HEK293 (cell line): Measurements from ENCODE around the gene FHL5.

Experiments used
- CTCF ChIA-PET: fragments of 350-600 bp; formaldehyde crosslinking; extraction: SDS; loops from one replicate; lab custom pipeline; 2021; ENCODE audit warnings: antibody characterized with exemption; lab: Yijun Ruan, JAX
- POLR2A ChIA-PET: fragments of 300-600 bp; formaldehyde crosslinking; extraction: SDS; loops from one replicate; lab custom pipeline; 2020; ENCODE audit warnings: antibody characterized with exemption, inconsistent platforms; lab: Yijun Ruan, JAX
- H3K27ac ChIP-seq: fragments of 200-500 bp; sonication (Bioruptor generic); 2 replicates; pipeline ENCODE4 v1.5.1; 2014; ENCODE audit warnings: low read depth, low read length, control low read depth, inconsistent platforms; ENCODE audit errors: extremely low read depth
- H3K36me3 ChIP-seq, 2 experiments: fragments of 200-500 bp in 1 of 2; sonication (Bioruptor generic) in 1 of 2; 1 replicate in 1 of 2; 2 replicates in 1 of 2; pipeline ENCODE4 v1.5.1; 2014 to 2017; ENCODE audit warnings: inconsistent platforms in 2 of 2, low read length in 2 of 2; ENCODE audit not compliant: control insufficient read depth in 2 of 2, insufficient read depth in 1 of 2
- H3K4me1 ChIP-seq: fragments of 200-500 bp; sonication (Bioruptor generic); 2 replicates; pipeline ENCODE4 v1.5.1; 2014; ENCODE audit warnings: mild to moderate bottlenecking, low read length, inconsistent platforms; ENCODE audit not compliant: control insufficient read depth, insufficient read depth
- H3K4me3 ChIP-seq: 2 replicates; pipeline ENCODE4 v1.5.1; 2011; ENCODE audit warnings: low read depth, mild to moderate bottlenecking, control low read depth, low read length, moderate library complexity
- H3K9me3 ChIP-seq: fragments of 200-500 bp; sonication (Bioruptor generic); 2 replicates; pipeline ENCODE4 v1.5.1; 2014; ENCODE audit warnings: low read depth, low read length, inconsistent platforms; ENCODE audit not compliant: control insufficient read depth, insufficient read depth
- MYNN ChIP-seq: fragments of 450-650 bp; formaldehyde crosslinking; IDR thresholded peaks from 2 replicates; pipeline ENCODE4 v1.5.1; 2016; ENCODE audit warnings: missing biosample characterization, missing genetic modification characterization, borderline replicate concordance
- ZNF114 ChIP-seq: fragments of 450-650 bp; formaldehyde crosslinking; IDR thresholded peaks from 2 replicates; pipeline ENCODE4 v1.5.0; 2017; ENCODE audit warnings: missing biosample characterization, missing genetic modification characterization
- ZNF133 ChIP-seq: fragments of 450-650 bp; formaldehyde crosslinking; IDR thresholded peaks from 2 replicates; pipeline ENCODE4 v1.5.1; 2016; ENCODE audit warnings: missing biosample characterization, missing genetic modification characterization
- ZNF146 ChIP-seq: fragments of 450-650 bp; formaldehyde crosslinking; IDR thresholded peaks from 2 replicates; pipeline ENCODE4 v1.5.1; 2016; ENCODE audit warnings: missing biosample characterization, missing genetic modification characterization
- ZNF174 ChIP-seq: fragments of 450-650 bp; formaldehyde crosslinking; IDR thresholded peaks from 2 replicates; pipeline ENCODE4 v1.5.0; 2017; ENCODE audit warnings: missing biosample characterization, mild to moderate bottlenecking, missing genetic modification characterization
- ZNF184 ChIP-seq: fragments of 450-650 bp; IDR thresholded peaks from 2 replicates; pipeline ENCODE4 v1.5.1; 2018; ENCODE audit warnings: missing biosample characterization, mild to moderate bottlenecking, missing genetic modification characterization
- ZNF311 ChIP-seq: fragments of 450-650 bp; formaldehyde crosslinking; IDR thresholded peaks from 2 replicates; pipeline ENCODE4 v1.5.1; 2017; ENCODE audit warnings: missing biosample characterization, missing genetic modification characterization, borderline replicate concordance
- ZNF324 ChIP-seq: fragments of 450-650 bp; formaldehyde crosslinking; IDR thresholded peaks from 2 replicates; pipeline ENCODE4 v1.5.1; 2016; ENCODE audit warnings: missing biosample characterization, missing genetic modification characterization
- ZNF707 ChIP-seq: fragments of 450-650 bp; formaldehyde crosslinking; IDR thresholded peaks from 2 replicates; pipeline ENCODE4 v1.5.1; 2016; ENCODE audit warnings: missing biosample characterization, missing genetic modification characterization
- ZNF791 ChIP-seq: fragments of 450-650 bp; formaldehyde crosslinking; IDR thresholded peaks from 2 replicates; pipeline ENCODE4 v1.5.1; 2016; ENCODE audit warnings: missing biosample characterization, missing genetic modification characterization
- ZSCAN23 ChIP-seq: fragments of 450-650 bp; formaldehyde crosslinking; IDR thresholded peaks from 2 replicates; pipeline ENCODE4 v1.5.1; 2016; ENCODE audit warnings: missing biosample characterization, missing genetic modification characterization
- TF ChIP-seq, protein P1 (sequence below): fragments of 450-650 bp; formaldehyde crosslinking; IDR thresholded peaks from 2 replicates; pipeline ENCODE4 v1.5.1; 2017; ENCODE audit warnings: missing biosample characterization, missing genetic modification characterization
- TF ChIP-seq, protein P2 (sequence below): fragments of 450-650 bp; formaldehyde crosslinking; conservative IDR thresholded peaks from 2 replicates; pipeline ENCODE4 v1.5.1; 2016; ENCODE audit warnings: low read depth, missing biosample characterization, missing genetic modification characterization
- TF ChIP-seq, protein P3 (sequence below): fragments of 450-650 bp; formaldehyde crosslinking; IDR thresholded peaks from 2 replicates; pipeline ENCODE4 v1.5.1; 2016; ENCODE audit warnings: missing biosample characterization, missing genetic modification characterization, low read depth
- TF ChIP-seq, protein P4 (sequence below): fragments of 450-650 bp; formaldehyde crosslinking; IDR thresholded peaks from 2 replicates; pipeline ENCODE4 v1.5.1; 2016; ENCODE audit warnings: missing biosample characterization, missing genetic modification characterization
- TF ChIP-seq, protein P5 (sequence below): fragments of 450-650 bp; formaldehyde crosslinking; IDR thresholded peaks from 2 replicates; pipeline ENCODE4 v1.5.1; 2016; ENCODE audit warnings: missing biosample characterization, missing genetic modification characterization, low read depth
- TF ChIP-seq, protein P6 (sequence below): fragments of 450-650 bp; formaldehyde crosslinking; IDR thresholded peaks from 2 replicates; pipeline ENCODE4 v1.5.0; 2017; ENCODE audit warnings: missing biosample characterization, missing genetic modification characterization, borderline replicate concordance

Gene FHL5

DNA sequence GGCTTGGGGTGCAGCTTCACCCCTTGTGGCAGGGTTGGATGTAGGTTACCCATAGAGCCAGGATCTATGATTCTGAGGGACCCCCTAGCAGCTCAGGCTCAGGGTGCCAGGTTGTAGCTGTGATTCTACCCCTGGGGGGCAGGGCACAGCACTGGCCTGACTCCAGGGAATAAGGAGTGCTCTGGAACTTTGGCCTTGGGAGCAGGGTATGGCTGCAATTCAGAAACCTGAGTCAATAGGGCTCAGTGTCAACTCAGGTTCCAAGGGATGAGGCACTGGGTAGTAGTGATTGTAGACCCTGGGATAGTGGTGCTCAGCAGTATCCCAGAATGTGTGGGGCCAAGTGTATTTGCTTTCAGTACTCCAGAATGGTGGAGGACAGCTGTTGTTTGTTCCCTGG, 8.6 kb downstream of the FHL5 start (continued):
- TF ChIP-seq, protein P1, sequence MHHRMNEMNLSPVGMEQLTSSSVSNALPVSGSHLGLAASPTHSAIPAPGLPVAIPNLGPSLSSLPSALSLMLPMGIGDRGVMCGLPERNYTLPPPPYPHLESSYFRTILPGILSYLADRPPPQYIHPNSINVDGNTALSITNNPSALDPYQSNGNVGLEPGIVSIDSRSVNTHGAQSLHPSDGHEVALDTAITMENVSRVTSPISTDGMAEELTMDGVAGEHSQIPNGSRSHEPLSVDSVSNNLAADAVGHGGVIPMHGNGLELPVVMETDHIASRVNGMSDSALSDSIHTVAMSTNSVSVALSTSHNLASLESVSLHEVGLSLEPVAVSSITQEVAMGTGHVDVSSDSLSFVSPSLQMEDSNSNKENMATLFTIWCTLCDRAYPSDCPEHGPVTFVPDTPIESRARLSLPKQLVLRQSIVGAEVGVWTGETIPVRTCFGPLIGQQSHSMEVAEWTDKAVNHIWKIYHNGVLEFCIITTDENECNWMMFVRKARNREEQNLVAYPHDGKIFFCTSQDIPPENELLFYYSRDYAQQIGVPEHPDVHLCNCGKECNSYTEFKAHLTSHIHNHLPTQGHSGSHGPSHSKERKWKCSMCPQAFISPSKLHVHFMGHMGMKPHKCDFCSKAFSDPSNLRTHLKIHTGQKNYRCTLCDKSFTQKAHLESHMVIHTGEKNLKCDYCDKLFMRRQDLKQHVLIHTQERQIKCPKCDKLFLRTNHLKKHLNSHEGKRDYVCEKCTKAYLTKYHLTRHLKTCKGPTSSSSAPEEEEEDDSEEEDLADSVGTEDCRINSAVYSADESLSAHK (tag by site-specific recombination) = no peak
- TF ChIP-seq ZNF133 (tag by site-specific recombination) = no peak

DNA sequence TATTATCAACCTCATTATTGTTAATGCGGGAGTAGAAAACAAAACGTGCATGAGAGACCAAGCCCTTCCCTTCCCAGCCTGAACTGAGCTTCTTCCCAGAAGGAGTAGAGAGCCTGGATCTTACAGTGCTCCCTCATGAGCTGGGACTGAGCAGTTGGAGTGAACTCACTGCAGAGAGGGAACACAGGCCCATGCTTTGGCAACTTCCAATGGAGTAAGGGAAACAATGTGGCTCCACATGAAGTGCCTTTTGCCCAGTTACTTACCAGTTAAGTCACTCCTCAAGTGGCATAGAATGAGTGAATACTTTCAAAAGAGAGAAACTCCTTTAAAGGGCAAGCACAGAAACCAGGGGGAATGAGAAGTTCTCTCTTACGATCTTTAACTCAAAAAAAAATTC, 12.4 kb downstream of the FHL5 start:
- ChIA-PET POLR2A (no interaction called here), CTCF (interaction anchor here (1.1 kb wide), 1 partner anchor 10 kb away, joined by 3 read pairs; no protein-coding TSS in a partner anchor)
- Histone ChIP-seq H3K36me3 (no peaks in the 10 kb centered on the region), H3K4me3 (no peak overlapping the region), H3K27ac (no peak overlapping the region), H3K9me3 (no peaks in the 10 kb centered on the region), H3K4me1 (no peaks in the 10 kb centered on the region)
- TF ChIP-seq ZNF311 (tag by site-specific recombination) = no peak
- no peak for TF ChIP-seq ZNF791 (tag by site-specific recombination)

DNA sequence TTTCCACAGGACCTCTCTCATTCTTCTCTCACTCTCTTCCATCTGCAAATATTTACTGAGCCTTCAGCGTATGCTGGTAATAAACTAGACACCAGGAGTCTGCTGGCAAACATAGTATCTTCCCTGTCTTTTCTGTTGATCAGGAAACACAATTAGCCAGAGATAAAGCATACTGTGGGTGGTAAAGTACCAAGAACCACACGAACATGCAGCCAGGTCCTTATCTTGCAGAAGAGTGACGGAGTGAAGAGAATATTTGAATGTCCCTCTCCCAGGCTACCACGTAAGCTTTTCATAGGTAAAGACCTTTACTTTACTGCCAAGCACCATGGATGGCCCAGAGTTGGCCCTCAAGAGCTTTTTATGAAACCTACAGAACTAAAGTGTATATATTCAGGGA, 13.3 kb downstream of the FHL5 start:
- Histone ChIP-seq H3K4me1 (no peaks in the 10 kb centered on the region), H3K36me3 (no peaks in the 10 kb centered on the region), H3K4me3 (no peak overlapping the region), H3K9me3 (no peaks in the 10 kb centered on the region), H3K27ac (no peak overlapping the region)
- TF ChIP-seq MYNN (tag by site-specific recombination) = no peak
- TF ChIP-seq, protein P2, sequence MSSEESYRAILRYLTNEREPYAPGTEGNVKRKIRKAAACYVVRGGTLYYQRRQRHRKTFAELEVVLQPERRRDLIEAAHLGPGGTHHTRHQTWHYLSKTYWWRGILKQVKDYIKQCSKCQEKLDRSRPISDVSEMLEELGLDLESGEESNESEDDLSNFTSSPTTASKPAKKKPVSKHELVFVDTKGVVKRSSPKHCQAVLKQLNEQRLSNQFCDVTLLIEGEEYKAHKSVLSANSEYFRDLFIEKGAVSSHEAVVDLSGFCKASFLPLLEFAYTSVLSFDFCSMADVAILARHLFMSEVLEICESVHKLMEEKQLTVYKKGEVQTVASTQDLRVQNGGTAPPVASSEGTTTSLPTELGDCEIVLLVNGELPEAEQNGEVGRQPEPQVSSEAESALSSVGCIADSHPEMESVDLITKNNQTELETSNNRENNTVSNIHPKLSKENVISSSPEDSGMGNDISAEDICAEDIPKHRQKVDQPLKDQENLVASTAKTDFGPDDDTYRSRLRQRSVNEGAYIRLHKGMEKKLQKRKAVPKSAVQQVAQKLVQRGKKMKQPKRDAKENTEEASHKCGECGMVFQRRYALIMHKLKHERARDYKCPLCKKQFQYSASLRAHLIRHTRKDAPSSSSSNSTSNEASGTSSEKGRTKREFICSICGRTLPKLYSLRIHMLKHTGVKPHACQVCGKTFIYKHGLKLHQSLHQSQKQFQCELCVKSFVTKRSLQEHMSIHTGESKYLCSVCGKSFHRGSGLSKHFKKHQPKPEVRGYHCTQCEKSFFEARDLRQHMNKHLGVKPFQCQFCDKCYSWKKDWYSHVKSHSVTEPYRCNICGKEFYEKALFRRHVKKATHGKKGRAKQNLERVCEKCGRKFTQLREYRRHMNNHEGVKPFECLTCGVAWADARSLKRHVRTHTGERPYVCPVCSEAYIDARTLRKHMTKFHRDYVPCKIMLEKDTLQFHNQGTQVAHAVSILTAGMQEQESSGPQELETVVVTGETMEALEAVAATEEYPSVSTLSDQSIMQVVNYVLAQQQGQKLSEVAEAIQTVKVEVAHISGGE (tag by site-specific recombination) = no peak
- TF ChIP-seq ZNF184 (tag by site-specific recombination) = no peak
- TF ChIP-seq, protein P3, sequence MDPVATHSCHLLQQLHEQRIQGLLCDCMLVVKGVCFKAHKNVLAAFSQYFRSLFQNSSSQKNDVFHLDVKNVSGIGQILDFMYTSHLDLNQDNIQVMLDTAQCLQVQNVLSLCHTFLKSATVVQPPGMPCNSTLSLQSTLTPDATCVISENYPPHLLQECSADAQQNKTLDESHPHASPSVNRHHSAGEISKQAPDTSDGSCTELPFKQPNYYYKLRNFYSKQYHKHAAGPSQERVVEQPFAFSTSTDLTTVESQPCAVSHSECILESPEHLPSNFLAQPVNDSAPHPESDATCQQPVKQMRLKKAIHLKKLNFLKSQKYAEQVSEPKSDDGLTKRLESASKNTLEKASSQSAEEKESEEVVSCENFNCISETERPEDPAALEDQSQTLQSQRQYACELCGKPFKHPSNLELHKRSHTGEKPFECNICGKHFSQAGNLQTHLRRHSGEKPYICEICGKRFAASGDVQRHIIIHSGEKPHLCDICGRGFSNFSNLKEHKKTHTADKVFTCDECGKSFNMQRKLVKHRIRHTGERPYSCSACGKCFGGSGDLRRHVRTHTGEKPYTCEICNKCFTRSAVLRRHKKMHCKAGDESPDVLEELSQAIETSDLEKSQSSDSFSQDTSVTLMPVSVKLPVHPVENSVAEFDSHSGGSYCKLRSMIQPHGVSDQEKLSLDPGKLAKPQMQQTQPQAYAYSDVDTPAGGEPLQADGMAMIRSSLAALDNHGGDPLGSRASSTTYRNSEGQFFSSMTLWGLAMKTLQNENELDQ = no peak
- TF ChIP-seq, protein P4, sequence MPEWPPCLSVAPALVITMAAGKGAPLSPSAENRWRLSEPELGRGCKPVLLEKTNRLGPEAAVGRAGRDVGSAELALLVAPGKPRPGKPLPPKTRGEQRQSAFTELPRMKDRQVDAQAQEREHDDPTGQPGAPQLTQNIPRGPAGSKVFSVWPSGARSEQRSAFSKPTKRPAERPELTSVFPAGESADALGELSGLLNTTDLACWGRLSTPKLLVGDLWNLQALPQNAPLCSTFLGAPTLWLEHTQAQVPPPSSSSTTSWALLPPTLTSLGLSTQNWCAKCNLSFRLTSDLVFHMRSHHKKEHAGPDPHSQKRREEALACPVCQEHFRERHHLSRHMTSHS (tag by site-specific recombination) = no peak
- TF ChIP-seq, protein P5, sequence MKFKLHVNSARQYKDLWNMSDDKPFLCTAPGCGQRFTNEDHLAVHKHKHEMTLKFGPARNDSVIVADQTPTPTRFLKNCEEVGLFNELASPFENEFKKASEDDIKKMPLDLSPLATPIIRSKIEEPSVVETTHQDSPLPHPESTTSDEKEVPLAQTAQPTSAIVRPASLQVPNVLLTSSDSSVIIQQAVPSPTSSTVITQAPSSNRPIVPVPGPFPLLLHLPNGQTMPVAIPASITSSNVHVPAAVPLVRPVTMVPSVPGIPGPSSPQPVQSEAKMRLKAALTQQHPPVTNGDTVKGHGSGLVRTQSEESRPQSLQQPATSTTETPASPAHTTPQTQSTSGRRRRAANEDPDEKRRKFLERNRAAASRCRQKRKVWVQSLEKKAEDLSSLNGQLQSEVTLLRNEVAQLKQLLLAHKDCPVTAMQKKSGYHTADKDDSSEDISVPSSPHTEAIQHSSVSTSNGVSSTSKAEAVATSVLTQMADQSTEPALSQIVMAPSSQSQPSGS (tag by site-specific recombination) = no peak
- TF ChIP-seq ZNF707 = no peak
- no peak for TF ChIP-seq ZSCAN23
- TF ChIP-seq ZNF114 (tag by site-specific recombination) = no peak
- TF ChIP-seq ZNF146 (tag by site-specific recombination) = no peak
- TF ChIP-seq, protein P6, sequence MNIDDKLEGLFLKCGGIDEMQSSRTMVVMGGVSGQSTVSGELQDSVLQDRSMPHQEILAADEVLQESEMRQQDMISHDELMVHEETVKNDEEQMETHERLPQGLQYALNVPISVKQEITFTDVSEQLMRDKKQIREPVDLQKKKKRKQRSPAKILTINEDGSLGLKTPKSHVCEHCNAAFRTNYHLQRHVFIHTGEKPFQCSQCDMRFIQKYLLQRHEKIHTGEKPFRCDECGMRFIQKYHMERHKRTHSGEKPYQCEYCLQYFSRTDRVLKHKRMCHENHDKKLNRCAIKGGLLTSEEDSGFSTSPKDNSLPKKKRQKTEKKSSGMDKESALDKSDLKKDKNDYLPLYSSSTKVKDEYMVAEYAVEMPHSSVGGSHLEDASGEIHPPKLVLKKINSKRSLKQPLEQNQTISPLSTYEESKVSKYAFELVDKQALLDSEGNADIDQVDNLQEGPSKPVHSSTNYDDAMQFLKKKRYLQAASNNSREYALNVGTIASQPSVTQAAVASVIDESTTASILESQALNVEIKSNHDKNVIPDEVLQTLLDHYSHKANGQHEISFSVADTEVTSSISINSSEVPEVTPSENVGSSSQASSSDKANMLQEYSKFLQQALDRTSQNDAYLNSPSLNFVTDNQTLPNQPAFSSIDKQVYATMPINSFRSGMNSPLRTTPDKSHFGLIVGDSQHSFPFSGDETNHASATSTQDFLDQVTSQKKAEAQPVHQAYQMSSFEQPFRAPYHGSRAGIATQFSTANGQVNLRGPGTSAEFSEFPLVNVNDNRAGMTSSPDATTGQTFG (tag by site-specific recombination) = no peak
- TF ChIP-seq ZNF324 (tag by site-specific recombination) = no peak
- TF ChIP-seq ZNF174 = no peak
- CTCF ChIA-PET = interaction anchor here (0.6 kb wide), 1 partner anchor 19 kb away, joined by 3 read pairs; no protein-coding TSS in a partner anchor
- POLR2A ChIA-PET = no interaction called here
